HuH-7 (cell line): ENCODE results near the gene ABCA5.

ENCODE experiments used
- DNase-seq: peaks from one replicate; pipeline ENCODE4 v3.0.0; 2011; ENCODE audit warnings: low spot score

ABCA5 gene, protein sequence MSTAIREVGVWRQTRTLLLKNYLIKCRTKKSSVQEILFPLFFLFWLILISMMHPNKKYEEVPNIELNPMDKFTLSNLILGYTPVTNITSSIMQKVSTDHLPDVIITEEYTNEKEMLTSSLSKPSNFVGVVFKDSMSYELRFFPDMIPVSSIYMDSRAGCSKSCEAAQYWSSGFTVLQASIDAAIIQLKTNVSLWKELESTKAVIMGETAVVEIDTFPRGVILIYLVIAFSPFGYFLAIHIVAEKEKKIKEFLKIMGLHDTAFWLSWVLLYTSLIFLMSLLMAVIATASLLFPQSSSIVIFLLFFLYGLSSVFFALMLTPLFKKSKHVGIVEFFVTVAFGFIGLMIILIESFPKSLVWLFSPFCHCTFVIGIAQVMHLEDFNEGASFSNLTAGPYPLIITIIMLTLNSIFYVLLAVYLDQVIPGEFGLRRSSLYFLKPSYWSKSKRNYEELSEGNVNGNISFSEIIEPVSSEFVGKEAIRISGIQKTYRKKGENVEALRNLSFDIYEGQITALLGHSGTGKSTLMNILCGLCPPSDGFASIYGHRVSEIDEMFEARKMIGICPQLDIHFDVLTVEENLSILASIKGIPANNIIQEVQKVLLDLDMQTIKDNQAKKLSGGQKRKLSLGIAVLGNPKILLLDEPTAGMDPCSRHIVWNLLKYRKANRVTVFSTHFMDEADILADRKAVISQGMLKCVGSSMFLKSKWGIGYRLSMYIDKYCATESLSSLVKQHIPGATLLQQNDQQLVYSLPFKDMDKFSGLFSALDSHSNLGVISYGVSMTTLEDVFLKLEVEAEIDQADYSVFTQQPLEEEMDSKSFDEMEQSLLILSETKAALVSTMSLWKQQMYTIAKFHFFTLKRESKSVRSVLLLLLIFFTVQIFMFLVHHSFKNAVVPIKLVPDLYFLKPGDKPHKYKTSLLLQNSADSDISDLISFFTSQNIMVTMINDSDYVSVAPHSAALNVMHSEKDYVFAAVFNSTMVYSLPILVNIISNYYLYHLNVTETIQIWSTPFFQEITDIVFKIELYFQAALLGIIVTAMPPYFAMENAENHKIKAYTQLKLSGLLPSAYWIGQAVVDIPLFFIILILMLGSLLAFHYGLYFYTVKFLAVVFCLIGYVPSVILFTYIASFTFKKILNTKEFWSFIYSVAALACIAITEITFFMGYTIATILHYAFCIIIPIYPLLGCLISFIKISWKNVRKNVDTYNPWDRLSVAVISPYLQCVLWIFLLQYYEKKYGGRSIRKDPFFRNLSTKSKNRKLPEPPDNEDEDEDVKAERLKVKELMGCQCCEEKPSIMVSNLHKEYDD (N-terminal part only)

DNA sequence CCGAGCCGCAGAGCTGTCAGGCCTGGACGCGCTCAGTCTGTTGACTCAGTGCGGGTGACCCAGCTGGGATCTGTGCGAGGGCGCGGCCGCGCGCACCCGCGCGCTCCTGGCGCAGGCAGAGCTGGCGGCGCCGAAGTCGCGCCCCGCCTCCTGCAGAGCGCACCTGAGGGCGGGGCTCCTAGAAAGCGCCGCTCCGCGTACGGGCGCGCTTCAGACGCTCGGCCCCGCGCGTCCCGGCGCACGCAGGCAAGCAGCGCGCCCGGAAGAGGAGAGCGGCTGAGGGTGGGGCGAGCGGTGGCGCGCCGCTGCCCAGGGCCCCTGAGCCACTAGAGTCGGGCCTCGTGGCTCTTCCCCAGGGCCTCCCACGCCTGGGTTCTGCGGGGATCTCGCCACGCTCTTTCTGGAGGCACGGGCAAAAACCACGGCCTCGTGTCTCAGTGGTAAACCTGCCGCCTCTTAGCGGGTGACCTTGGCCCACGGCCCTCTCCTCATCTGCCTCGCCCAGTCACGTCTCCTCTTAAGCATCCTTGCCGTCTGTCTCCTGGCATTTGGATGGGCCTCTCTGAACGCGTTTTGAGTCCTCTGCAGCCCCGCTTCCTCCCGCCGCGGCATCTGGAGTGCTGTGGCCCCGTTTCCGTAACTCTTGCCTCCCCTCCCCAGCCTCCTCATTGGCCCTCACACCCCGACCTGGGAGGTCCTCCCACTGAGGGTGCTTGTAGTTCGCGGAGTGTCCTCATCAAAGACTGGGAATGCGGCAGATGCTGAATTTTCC is at the start of gene ABCA5:
ABCA5 (minus strand) TSS at position 74 of the 772 bp plus-strand sequence. CDS start 12,718 bp downstream, outside the sequence.
- DNase-seq = peak; percentile 94

DNA sequence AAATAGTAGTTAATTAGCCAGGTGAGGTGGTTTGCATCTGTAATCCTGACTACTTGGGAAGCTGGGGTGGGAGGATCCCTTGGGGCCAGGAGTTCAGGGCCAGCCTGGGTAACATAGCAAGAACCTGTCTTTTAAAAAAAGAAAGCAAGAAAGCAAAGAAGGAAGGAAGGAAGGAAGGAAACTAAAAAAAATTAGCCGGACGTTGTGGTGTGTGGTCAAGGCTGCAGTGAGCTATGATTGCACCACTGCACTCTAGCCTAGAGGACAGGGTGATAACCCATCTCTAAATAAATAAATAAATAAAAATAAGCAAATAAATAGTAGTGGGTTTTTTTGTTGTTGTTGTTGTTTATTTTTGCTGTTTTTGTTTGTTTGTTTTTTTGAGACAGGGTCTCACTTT is 48.3 kb upstream of the ABCA5 start:
- DNase-seq = no peak

DNA sequence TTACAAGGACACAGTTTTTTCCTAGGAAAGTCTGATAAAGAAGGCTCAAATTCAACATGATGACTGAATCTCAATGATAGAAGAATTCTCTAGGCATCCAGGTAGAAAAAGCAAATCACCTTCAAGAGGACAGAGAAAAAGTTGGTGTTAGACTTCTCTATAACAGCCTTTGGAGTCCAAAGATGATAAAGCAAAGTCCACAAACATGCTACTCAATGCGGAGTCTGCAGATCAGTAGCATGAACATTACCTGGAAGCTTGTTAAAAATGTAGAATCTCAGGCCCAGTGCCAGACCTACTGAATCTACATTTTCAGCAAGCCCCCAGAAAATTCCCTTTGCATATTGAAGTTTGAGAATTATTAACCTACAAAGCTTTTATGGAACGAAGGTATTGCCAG is 46.1 kb upstream of the ABCA5 start:
- DNase-seq = no peak

DNA sequence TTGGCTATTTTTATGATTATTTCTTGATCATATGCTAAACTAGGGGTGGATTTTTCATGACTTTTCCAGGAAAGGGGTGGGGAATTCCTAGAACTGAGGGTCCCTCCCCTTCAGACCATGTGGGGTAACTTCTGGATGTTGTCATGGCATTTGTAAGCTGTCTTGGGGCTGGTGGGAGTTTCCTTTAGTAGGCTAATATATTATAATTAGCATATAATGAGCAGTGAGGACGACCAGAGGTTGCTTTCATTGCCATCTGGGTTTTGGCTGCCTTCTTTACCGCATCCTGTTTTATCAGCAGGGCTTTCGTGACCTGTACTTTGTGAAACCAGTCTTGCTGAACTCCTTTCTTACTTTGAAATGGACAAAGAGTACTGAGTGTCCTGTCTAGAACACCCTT is 40.4 kb upstream of the ABCA5 start:
- no peak for DNase-seq

DNA sequence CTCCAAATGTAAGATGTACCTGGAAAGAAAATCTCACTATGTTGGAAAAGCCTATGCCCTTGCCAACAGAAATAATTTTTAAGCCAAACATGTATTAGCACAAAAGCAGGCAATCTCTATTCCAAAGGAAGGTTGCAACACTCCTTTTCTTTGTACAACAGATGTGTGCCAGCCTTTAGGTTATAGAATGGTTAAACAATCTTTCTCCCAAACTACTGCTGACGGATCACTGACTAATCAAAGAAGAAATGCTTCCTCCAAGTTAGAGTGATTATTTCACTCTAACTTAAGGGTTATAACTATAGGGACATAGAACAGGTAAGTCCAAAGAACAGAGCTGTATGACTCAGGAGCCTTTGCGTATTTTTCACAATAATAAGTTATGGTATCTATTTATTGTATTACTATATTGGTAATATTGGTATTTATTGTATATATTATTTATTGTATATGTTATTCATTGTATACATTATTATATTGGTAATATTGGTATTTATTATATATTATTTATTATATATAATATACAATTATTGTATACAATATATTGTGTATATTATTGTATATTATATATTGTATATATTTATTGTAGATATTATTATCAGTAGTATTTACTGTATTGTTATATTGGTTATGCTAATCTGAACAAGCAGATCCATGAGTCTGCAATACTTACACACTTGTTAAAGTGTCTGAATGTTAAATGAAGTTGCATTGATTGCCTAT is 36.7 kb upstream of the ABCA5 start:
- DNase-seq = no peak

DNA sequence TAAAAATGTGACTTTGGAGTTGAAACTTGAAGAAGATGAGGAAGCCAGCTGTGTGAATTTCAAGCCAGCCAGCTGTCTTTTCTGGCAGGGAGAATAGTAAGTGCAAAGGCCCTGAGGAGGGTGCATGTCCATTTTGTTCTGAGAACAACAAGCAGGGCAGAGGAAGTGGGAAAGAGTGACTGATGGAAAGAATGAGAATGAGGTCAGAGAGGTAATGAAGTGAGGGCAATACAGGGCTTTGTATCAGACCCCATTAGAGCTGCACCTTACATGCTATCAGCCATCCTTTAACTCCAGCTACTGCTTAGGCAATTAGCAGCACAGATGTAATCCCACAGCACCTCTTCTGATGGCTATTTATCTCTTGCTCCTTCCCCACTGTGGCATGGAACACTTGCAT is 34.2 kb upstream of the ABCA5 start:
- DNase-seq = no peak

DNA sequence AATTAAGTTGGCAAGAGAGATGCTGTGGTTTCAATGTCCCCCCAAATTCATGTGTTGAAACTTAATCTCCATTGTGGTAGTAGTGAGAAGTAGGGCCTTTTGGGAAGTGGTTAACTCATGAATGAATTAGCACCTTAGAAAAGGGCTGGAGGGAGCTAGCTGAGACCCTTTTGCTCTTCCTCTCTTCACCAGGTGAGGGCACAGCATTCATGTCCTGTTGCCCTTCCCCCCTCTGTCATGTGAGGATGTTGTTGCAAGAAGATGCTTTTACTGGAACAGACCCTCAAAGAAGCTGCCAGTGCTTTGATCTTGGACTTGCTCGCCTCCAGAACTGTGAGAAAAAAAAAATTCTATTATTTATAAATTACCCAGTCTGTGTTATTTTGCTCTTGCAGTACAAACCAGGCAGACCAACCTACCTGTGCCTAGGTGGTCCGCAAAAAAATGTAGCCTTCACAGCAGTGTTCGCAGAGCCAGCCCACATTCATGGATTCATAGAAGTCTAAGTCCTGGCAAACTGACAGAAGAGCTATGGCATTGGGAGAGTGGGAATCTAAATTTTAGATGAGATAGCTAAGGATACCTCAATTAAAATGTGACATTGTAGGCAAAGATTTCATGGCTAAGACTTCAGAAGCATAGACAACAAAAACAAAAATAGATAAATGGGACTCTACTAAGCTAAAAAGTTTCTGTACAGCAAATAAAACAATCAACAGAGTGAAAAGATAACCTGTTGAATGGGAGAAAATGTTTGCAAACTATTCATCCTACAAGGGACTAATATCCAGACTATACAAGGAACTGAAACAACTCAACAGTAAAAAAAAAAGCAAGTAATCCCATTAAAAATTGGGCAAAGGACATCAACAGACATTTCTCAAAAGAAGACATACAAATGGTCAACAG is 32.0 kb upstream of the ABCA5 start:
- peak; percentile 17 for DNase-seq

DNA sequence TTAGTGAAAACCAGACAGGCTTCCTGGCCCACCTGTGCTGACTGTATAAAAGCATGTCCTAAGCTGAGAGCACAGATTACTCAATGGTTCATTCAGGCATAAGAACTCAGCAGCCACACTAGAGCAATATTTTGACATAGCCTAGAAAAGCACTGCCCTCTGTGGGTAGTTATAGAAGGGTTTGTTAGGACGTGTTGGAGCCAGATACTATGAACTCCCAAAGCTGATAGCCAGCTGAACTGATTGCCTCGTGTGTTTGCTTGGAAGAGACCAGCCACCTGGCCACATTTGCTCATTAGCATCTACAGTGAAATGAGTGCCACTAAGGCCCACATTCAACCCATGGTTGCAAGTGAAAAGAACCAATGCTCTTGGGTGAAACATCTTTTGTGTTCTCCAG is 30.8 kb upstream of the ABCA5 start:
- DNase-seq = peak; percentile 28

DNA sequence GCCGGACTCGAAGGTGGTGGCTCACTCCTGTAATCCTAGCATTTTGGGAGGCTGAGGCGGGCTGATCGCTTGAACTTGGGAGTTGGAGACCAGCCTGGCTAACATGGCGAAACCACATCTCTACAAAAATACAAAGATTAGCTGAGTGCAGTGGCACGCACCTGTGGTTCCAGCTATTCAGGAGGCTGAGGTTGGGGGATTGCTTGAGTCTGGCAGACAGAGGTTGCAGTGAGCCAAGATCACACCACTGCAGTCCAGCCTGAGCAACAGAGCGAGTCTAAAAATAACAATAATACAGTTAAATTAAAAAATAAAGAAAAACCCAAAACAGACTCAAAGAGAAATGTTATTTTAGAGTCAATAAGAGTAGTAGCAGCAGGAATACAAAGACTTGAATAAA is 29.7 kb upstream of the ABCA5 start:
- no peak for DNase-seq

DNA sequence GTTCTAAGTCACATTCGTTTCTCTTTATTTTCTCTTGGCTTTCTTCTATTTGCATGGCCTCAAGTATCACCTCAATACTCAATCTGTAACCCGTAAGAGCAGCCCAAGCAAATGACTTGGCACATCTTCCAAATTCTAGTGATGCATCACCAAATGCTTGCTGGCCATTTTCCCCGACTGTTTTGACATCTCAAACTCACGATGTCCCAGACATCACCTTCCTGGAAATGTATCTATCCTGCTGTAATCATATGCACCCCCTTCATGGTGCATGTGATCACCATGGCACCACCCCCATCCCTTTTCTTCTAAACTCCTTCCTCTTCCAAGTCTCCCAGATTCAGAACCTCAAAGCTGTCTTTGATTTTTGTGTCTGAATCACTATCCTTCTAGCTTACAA is 24.0 kb upstream of the ABCA5 start:
- no peak for DNase-seq

DNA sequence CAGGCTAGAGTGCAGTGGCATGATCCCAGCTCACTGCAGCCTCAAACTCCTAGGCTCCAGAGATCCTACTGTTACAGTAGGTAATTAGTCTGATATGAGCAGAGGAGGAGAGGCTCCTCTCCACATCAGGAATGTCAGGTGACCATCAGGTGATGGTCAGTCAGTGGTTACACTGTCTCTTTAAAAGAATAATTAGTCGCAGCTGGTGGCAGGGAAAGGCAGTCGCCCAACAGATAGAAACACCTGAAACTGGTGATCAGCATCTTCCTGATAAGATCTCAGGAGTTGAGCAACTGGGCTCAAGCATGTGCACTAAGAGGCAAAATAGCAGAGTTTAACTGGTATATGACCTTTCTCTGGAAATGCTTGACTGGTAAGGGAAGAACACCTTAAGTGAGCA is 21.5 kb upstream of the ABCA5 start:
- no peak for DNase-seq

DNA sequence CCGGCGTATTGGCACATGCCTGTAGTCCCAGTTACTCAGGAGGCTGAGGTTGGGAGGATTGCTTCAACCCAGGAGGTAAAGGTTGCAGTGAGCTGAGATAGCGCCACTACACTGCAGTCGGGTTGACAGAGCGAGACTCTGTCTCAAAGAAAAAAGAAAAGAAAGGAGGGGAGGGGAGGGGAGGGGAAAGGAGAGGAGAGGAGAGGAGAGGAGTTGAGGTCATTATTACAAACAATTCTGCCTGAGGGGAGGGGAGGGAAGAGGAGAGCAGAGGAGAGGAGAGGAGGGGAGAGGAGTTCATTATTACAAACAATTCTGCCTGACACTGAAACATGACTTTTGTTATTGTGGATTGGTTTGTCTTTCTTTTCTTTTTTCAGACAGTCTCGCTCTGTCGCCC is 19.8 kb upstream of the ABCA5 start:
- DNase-seq = no peak

DNA sequence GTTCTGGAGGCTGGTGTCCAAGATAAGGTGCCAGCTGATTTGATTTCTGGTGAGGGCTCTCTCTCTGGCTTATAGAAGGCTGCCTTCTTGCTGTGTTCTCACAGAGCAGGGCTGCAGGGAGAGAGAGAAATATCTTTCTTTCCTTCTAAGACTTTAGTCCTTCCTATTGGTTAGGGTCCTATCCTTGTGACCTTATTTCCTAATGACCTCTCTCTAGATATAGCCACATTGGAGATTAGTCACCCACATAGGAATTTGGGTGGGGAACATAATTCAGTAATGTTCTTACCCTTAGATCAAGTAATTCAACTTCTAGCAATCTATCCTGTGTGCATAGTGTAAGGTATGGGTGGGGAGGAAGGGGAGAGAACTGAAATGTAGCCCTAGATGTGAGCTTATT is 18.0 kb upstream of the ABCA5 start:
- DNase-seq = no peak

DNA sequence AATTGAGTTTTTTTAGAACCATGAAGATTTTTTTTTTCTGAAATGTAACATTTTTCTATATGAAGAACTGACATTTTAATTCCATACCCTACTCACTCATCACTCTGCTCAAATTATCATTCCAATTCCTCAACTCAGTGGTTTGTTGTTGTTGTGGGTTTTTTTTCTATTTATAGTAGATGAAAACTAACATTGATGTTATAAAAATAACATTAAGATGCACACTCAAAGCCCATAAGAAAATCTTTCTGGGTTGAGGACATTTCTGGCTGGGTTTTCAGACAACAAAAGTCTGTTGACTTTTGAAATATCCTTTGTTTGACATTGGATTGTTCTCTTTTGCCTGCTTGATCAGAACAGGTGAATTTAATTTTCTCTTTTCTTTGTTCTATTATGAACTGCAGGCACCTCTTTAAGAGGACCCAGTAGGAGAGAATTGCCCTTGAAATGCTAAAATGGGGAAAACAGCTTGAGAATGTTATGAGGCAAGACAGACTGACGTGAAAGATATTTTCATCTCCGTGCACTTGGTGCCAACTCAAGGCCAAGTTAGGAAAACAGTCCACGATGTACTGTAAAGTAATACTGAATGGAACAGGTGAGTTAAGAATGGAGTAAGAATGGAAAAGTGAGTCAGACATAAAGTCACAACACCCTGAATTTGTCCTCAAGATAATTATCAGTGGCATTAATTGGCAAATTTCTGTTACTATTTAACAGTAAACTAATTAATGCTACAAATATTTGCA is 16.1 kb upstream of the ABCA5 start:
- DNase-seq = no peak

DNA sequence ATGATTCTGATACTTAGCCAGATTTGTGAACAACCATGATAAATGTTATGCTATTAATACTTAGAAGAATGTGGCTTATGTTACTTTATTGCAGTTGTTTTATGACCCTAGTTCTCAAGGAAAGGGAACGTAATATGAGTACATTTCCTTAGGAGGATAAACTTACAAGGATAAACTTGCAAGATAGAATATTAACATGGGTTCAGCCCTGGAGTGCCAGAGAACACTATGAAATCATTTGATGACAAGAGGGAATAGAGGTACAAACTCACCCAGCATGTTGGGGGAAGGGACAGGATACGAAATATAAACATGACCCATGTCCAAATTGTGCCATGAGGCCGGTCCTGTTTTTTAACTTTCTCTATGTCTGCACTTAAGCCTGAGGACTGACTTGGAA is 13.0 kb upstream of the ABCA5 start:
- no peak for DNase-seq

DNA sequence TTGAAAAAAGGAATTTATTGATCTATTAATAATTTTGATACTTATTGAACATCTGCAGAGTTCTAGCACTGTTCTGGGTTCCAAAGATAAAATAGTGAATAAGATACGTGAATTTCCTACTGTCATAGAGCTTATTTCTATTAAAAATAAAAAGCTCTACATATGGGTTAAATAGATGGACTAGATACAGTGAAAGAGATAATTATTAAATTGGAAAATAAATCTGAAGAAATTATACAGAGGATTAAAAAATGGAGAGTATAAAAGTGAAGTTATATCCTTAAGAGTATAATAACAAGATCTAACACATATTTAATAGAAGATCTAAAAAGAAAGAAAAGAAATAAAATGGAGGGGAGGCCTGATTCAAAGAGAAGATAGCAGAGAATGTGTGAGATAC is 10.1 kb upstream of the ABCA5 start:
- DNase-seq = no peak

DNA sequence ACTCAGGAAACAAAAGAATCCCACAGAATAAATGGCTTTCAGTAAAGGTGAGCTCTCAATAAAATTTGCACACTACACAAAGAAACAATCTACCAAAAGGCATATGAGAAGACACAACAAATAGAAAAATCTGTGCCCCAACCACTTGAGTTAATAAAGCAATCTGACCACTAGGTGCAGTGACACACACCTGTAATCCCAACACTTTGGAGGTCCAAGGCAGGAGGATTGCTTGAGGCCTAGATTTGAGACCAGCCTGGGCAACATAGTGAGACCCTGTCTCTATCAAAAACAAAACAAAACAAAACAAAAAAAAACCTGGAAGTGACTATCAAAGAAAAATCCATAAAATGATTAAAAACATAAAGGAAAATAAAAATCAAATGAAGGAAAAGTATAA is 9.6 kb upstream of the ABCA5 start:
- no peak for DNase-seq

DNA sequence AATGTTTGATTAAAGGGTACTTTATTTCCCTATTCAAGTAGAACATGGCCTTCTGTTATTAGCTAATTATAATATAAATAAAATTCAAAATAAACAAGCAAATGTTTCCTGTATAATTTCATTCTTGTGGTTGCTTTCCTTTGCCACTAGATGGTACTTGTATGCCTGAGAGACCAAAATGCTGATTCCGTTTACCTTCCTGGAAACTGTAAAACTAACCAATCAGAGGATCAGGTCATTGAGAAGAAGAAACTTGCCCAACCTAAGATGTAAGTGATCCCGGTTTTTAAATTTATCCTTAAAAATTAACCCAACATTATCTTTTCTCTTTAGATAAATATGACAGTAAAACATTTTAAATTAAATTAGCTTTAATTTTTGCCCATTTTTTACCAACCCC is 8.1 kb upstream of the ABCA5 start:
- DNase-seq = peak; percentile 42

DNA sequence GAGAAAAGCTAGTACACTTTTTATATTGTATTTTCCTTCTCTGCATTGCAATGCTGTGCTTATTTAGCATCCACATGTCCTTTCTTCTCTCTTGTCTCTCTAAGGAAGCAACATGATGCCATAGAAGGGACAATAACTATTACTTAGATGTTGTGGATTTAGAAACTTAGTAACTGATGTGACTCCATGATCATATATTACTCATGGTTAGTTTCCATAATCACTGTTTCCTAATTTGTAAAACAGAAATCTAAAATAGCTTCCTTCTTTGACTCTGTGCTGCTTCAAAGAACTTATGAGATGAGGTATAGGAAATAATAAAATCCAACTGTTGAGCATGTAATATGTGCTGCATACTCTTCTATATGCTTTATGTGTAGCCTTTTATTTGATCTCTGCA is 6.6 kb upstream of the ABCA5 start:
- no peak for DNase-seq
